Stimulated activated CD8-positive, alpha-beta memory T cell treated with anti-CD3 and anti-CD28 coated beads, Interleukin-7, amount 100 ng/mL, for 24 hours (primary cell): ENCODE results near the gene HOXA11.

Experiments
- DNase-seq: peaks from one replicate; pipeline ENCODE4 v3.0.0-alpha.2; 2020; ENCODE audit warnings: low read depth

Gene HOXA11

DNA sequence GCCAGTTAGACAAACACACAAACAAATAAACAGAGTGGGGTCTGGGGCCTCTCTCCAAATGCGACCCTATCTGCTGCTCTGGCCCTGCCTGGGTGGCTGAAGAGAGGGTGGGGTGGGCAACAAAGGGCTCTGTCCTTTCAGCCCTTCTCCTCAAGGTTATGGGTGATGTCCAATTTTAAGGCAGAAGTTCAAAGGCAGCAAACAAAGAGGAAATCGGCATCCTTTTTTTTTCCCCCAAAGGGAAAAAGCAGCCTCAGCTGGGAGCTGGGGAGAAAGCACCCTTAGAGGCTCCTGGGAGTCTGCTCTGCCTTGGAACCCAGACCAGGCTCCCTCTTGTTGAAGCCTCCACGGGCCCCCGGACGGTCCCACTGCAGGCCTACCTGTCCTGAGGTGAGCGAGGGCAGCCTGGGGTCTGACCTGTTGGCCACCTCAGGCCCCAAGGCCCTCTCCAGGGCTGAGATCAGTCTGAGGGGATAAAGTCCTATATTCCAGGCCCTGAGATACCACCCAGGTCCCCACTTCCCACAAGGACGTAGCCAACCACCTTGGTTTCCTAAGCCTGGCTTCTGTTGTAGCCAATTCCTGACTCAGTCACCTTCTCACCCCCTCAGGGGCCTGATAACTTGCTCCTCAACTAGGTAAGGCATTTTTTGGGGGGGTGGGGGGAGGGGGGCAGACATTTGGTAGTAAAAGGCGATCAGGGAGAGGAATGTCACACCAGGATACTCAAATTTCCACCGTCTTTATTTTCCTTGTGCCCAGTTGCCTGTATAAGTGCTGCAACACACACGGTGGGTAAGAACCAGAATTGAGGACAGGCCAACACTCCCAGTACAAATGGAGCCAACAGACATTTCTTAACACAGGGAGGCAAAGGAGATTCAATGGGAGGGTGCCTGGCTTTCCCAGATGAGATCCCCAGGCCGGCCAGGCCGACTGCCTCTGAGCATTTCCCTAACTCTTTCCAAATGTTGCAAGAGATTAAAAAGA lies 4.3 kb downstream of the HOXA11 start:
- no peak for DNase-seq

GRCh38 chr7:27179503-27180430 lies 5.3 kb downstream of the HOXA11 start:
- DNase-seq: peak; percentile 44

- no peak for DNase-seq
Observed at GRCh38 chr7:27179030-27179429, 6.0 kb downstream of the HOXA11 start.

DNA sequence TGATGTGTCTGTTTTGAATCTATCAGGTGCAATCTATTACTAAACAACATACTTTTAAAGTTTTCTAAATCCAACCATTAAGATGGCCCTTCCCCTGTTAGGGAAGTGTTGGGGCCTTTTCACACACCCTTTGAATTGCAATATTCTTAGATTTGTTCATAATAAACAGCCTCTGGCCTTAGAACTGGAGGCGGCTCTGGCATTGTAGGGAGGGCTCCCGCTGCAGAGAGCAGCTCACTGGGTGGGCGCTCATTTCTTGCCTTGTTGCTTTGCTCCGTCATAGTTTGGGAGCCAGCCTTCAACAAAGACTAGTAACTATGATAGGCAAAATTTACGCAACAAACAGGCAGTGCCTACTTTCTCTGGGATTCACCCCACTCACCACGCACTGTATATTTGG lies 6.7 kb downstream of the HOXA11 start:
- DNase-seq: no peak

GRCh38 chr7:27177795-27178320 lies 7.2 kb downstream of the HOXA11 start:
- no peak for DNase-seq

DNA sequence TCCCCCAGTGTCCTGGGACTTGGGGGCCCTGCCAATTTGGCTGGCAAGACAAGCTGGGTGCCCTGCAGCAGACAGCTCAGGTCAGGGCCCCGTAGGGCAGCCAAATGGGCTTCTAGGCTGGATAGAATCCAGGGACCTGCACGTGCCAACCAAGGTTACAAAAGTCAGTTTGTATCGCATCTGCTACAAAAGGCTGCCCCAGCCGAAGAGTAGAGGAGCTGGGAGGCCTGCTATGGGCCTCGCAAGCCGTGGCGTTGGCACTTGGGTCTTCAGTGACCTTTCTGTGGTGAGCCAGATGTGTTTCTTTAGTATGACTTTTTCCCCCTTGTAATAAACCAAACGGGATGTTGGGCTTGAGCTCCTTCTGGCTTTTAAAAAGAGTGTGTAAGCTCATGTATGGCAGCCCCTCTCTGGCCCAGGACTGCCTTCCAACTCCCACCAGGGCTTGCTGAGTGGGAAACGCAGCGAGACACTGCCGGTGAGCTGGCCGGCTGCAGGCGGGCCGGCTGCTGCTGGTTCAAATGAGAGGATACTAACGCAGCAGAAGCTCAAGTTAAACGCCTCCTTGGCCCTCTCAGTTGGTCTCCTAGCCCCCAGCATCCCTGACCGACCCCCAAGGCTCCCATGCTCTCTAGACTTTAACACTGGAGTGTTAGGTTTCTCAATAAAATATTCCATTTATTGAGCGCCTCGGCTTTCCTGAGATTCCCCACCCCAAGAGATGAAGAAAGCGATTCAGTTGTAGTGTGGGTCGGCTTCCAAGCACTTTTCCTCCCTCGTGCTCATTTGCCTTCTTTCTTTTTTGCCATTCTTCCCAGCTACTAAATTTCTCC lies 7.9 kb downstream of the HOXA11 start:
- no peak for DNase-seq

GRCh38 chr7:27176524-27176845 lies 8.5 kb downstream of the HOXA11 start:
- no peak for DNase-seq

- no peak for DNase-seq
Observed at GRCh38 chr7:27175626-27176523, 9.2 kb downstream of the HOXA11 start.

DNA sequence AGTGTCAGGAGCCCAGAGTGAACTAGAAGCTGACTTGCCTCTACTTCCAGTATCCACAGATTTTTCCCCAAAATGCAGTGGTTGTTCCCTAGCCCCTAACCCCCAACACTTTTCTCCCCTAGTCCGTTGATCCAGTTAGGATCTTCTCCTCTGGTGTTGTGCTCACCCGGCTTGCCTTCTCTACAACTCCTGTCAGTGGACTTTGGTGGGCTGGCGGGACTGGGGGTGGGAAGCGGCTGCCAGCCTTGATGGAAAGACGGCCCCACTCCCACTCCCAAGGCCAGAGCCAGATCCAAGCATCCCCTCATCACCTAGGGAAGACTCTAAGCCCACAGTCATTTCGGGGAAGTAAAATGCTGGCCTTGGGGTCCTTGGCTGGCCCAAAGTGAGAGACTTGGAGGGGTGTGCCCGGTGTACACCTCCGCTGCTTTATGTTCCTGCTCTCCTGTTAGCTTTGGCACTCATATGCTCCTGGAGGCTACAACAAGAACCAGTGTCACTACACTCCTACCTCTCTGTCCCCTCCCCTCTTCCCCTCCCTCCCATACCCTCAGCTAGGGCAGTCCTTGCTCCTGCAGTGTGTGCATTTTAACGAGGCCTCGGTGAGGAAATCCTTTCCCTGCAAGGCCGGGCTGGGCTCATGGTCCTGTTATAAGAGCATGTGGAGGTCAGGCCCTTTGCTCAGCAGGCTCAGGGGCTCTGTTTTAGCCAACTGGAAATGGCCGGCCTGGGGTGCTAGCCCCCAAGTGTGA lies 10.0 kb downstream of the HOXA11 start:
- DNase-seq: no peak

DNA sequence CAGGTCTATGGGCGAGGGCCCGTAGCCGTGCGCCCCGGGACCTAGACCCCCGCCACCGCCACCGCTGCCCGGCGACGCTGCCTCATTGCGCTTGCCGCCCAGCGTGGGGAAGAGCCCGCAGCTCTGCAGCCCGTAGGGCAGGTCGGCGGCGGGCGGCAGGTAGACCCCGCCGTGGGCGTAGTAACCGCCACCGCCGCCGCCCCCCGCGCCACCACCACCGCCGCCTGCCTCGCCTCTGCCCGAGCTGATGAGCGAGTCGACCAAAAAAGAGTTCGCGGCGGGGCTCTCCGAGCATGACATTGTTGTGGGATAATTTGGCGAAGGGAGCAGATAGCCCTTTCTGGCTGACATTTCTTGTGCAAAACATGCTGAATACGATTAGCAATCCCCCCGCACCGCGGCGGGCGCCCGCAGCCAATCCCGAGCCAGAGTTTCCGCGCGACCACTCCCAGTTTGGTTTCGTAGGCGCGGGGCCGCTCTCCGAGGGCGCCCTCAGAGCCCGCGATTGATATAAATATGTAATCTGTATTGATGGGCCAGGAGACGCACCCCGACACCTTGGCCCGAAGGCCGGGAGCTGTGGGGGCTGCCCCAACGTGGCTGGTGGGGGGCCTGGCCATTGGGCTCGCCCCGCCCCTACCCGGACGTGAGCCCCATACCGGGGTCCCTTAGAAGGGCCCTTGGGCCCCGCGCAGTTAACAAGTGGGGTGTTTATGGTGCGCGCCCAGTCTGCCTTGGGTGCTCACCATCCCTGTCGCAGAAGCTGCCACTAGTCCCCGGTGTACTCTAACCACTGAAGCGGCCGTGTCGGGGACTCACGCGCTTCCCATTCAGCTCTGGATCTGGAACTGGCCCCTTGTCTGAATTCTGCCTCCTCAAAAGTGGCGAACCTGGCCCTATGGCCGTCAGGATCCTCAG lies 10.8 kb downstream of the HOXA11 start, which contains the start of gene HOXA10:
Gene HOXA10, minus strand, starts transcription at position 365 of the 918 bp plus-strand sequence. Its CDS starts 14 bp downstream, at position 351.
- DNase-seq: no peak

DNA sequence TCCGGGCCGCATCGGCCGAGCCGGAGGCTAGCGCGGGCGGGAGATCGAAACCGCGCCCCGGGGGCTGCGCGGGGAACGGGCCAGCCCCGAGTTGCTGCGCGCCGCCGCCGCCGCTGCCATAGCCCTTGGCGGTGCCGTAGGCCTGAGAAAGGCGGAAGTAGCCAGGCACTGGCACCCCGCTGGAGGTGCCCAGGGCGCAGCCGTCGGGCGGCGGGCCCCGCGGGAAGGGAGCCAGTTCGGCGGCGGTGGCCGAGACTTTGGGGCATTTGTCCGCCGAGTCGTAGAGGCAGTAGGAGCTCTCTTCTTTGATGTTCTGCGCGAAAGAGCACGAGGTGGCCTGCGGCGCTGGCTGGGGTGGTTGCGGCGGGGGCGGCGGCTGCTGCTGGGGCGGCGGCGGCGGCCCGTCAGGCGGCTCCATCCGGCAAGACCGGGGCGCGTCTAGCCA lies 11.5 kb downstream of the HOXA11 start:
- DNase-seq: no peak

GRCh38 chr7:27172823-27173510 lies 12.1 kb downstream of the HOXA11 start:
- DNase-seq: no peak

DNA sequence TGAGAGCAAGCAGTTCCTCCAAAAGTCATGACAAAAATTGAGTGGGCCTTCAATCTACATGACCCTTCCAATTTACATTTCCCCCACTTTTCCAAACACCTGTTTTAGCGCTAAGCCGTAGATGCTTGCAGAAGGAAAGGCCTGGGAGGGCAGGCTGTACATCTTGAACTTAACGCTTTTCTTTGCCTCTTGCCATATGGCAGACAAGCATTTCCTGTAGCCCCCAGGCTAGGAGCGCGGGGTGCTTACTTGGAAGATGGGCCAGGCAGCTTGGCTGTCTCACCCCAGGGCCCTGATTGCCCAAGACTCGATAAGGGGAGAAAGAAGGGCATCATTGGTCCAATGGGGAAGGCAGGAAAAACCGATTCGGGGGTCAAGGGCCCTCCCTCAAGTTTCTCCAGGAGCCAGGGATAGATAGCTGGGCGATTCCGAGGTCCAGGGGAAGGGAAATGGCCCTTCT lies 12.7 kb downstream of the HOXA11 start:
- no peak for DNase-seq

DNA sequence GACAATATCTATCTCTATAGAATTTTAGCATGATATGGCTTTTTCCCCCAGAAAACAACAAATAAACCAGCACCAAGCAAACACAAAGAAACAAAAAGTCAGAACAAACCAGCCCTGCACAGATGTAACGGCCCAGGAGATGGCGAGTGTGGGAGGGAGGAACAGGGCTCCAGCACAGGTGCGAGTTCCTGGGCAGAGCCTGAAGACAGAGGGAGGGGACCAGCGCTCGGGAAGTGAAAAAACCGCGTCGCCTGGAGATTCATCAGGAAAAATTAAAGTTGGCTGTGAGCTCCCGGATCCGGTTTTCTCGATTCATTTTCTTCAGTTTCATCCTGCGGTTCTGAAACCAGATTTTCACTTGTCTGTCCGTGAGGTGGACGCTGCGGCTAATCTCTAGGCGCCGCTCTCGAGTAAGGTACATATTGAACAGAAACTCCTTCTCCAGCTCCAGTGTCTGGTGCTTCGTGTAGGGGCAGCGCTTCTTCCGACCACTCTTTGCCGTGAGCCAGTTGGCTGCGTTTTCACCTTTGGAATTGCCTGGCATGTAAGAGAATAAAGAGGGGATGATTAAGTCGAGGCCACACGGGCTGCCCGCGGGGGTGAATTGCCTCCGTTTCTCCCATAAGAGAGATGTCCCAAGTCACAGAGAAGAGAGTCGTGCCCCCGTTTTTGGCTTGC lies 13.3 kb downstream of the HOXA11 start:
- DNase-seq: no peak

GRCh38 chr7:27171325-27171636 lies 13.8 kb downstream of the HOXA11 start:
- no peak for DNase-seq

GRCh38 chr7:27170426-27171324 lies 14.4 kb downstream of the HOXA11 start:
- DNase-seq: no peak
